Muscle of leg (tissue), 11 donors: ENCODE measurements around the gene CELA2B. TPM values are rescaled to one million over a fixed set of nuclear protein-coding genes. Genes with fewer than 3 reads are reported as not detected.
"Not testable (repeated sequence)": the region's sequence is repeated elsewhere in the genome, so short reads cannot be mapped to it uniquely, and the experiment has no call there.

Experiments
- DNase-seq: peaks from one replicate; pipeline ENCODE4 v3.0.0; 2013
- H3K27ac ChIP-seq: one replicate; pipeline ENCODE4 v1.5.1; 2013; ENCODE audit warnings: mild to moderate bottlenecking, low read length, control low read depth
- H3K27me3 ChIP-seq: one replicate; pipeline ENCODE4 v1.6.1; 2013; ENCODE audit warnings: low read length; ENCODE audit not compliant: control insufficient read depth, insufficient read depth
- H3K36me3 ChIP-seq: one replicate; pipeline ENCODE4 v1.6.1; 2013; ENCODE audit warnings: low read length; ENCODE audit not compliant: control insufficient read depth, insufficient read depth
- H3K4me1 ChIP-seq: one replicate; pipeline ENCODE4 v1.6.1; 2013; ENCODE audit warnings: low read length; ENCODE audit not compliant: control insufficient read depth, insufficient read depth
- H3K4me3 ChIP-seq: one replicate; pipeline ENCODE4 v1.5.1; 2013; ENCODE audit warnings: low read length, control low read depth
- H3K9me3 ChIP-seq: replicated peaks from 2 replicates; pipeline ENCODE4 v1.6.1; 2013; ENCODE audit warnings: low read depth, low read length; ENCODE audit not compliant: control insufficient read depth
- WGBS: methylation state at CpG from one replicate; pipeline ENCODE4 v1.1.5; 2013; ENCODE audit warnings: missing lambda C conversion rate; ENCODE audit not compliant: insufficient coverage; 5-methylcytosine and 5-hydroxymethylcytosine counted together
- polyA plus RNA-seq, 8 donors: library from polyadenylated mRNA; unstranded; fragments of 120-200 nt; gene quantifications; one replicate each; pipeline versions ENCODE4 v1.2.1 to v1.2.3, GENCODE V29; 2013; ENCODE audit warnings: inconsistent platforms in 1 of 8, low replicate concordance in 1 of 8; ENCODE audit not compliant: insufficient read length in 8 of 8, insufficient read depth in 1 of 8
- total RNA-seq: library from RNA; stranded (reverse); fragments of 120-200 nt; gene quantifications from one replicate; pipeline ENCODE4 v1.2.4, GENCODE V29; 2013

Gene CELA2B
- total and polyA plus RNA-seq, 9 donors: 2.2 to 5.7 (median 3.6) TPM

- not testable (repeated sequence) for H3K9me3 ChIP-seq, H3K36me3 ChIP-seq, H3K27ac ChIP-seq, H3K27me3 ChIP-seq, DNase-seq, H3K4me3 ChIP-seq
- WGBS: 87% methylated on average over 14 of the region's 22 CpGs
- peaks cover 37% of the 10 kb centered on the region for H3K4me1 ChIP-seq
Measured at GRCh38 chr1:15466955-15467625, 8.8 kb upstream of the CELA2B start.

- H3K27ac ChIP-seq: no peak overlapping the region
- H3K4me3 ChIP-seq: no peak overlapping the region
- no peaks in the 10 kb centered on the region for H3K27me3 ChIP-seq
- no peaks in the 10 kb centered on the region for H3K36me3 ChIP-seq
- DNase-seq: no peak
- H3K9me3 ChIP-seq: no peaks in the 10 kb centered on the region
- peaks cover 37% of the 10 kb centered on the region for H3K4me1 ChIP-seq
Measured at GRCh38 chr1:15468145-15468544, 7.8 kb upstream of the CELA2B start.

GRCh38 chr1:15469361-15469760 lies 6.5 kb upstream of the CELA2B start:
- Histone ChIP-seq H3K27me3 (no peaks in the 10 kb centered on the region), H3K4me3 (no peak overlapping the region), H3K36me3 (no peaks in the 10 kb centered on the region), H3K27ac (peak overlapping the region; percentile 55), H3K9me3 (no peaks in the 10 kb centered on the region), H3K4me1 (peaks cover 32% of the 10 kb centered on the region)
- DNase-seq: no peak
- 33% methylated on average over 1 of the region's 3 CpGs for WGBS

GRCh38 chr1:15469821-15470448 lies 6.0 kb upstream of the CELA2B start:
- not testable (repeated sequence) for H3K9me3 ChIP-seq, H3K27me3 ChIP-seq, H3K36me3 ChIP-seq, H3K4me3 ChIP-seq
- 65% methylated on average over 7 of the region's 9 CpGs for WGBS
- peak overlapping the region; percentile 55 for H3K27ac ChIP-seq
- DNase-seq: peak; percentile 91
- peaks cover 32% of the 10 kb centered on the region for H3K4me1 ChIP-seq

GRCh38 chr1:15471067-15471466 lies 4.8 kb upstream of the CELA2B start:
- H3K27me3 ChIP-seq, H3K27ac ChIP-seq, H3K4me3 ChIP-seq, DNase-seq, H3K9me3 ChIP-seq, H3K36me3 ChIP-seq: not testable (repeated sequence)
- WGBS: 79% methylated on average over 4 of the region's 5 CpGs
- H3K4me1 ChIP-seq: peaks cover 33% of the 10 kb centered on the region

- DNase-seq, H3K4me3 ChIP-seq, H3K9me3 ChIP-seq, H3K27me3 ChIP-seq, H3K36me3 ChIP-seq, H3K27ac ChIP-seq: not testable (repeated sequence)
- WGBS: no CpG with 5 or more reads among the region's 6 CpGs
- H3K4me1 ChIP-seq: peaks cover 33% of the 10 kb centered on the region
Measured at GRCh38 chr1:15471723-15472122, 4.2 kb upstream of the CELA2B start.

GRCh38 chr1:15472587-15472986 lies 3.3 kb upstream of the CELA2B start:
- Histone ChIP-seq H3K9me3 (no peaks in the 10 kb centered on the region), H3K27ac (no peak overlapping the region), H3K36me3 (no peaks in the 10 kb centered on the region), H3K4me1 (peaks cover 24% of the 10 kb centered on the region), H3K27me3 (no peaks in the 10 kb centered on the region), H3K4me3 (no peak overlapping the region)
- WGBS: 60% methylated on average over 7 of the region's 11 CpGs
- no peak for DNase-seq

- no peak overlapping the region for H3K4me3 ChIP-seq
- H3K27ac ChIP-seq: no peak overlapping the region
- H3K4me1 ChIP-seq: peaks cover 6% of the 10 kb centered on the region
- no peaks in the 10 kb centered on the region for H3K9me3 ChIP-seq
- DNase-seq: no peak
- no peaks in the 10 kb centered on the region for H3K27me3 ChIP-seq
- H3K36me3 ChIP-seq: no peaks in the 10 kb centered on the region
- WGBS: no CpG with 5 or more reads among the region's 3 CpGs
Measured at GRCh38 chr1:15476927-15477326, 1.0 kb downstream of the CELA2B start.

GRCh38 chr1:15477646-15478212 lies 1.8 kb downstream of the CELA2B start:
- Histone ChIP-seq H3K27ac (no peak overlapping the region), H3K36me3 (no peaks in the 10 kb centered on the region), H3K4me1 (peaks cover 2% of the 10 kb centered on the region), H3K9me3 (no peaks in the 10 kb centered on the region), H3K27me3 (no peaks in the 10 kb centered on the region), H3K4me3 (no peak overlapping the region)
- 87% methylated on average over 4 of the region's 5 CpGs for WGBS
- no peak for DNase-seq

- H3K4me1 ChIP-seq: peaks cover 2% of the 10 kb centered on the region
- H3K27me3 ChIP-seq: no peaks in the 10 kb centered on the region
- H3K4me3 ChIP-seq: no peak overlapping the region
- no peak for DNase-seq
- WGBS: 95% methylated on average over 7 of the region's 11 CpGs
- H3K36me3 ChIP-seq: no peaks in the 10 kb centered on the region
- H3K9me3 ChIP-seq: no peaks in the 10 kb centered on the region
- H3K27ac ChIP-seq: no peak overlapping the region
Measured at GRCh38 chr1:15479654-15480347, 3.9 kb downstream of the CELA2B start.
